ENCODE measurements around the gene CCHCR1.

The CCHCR1 gene

GRCh38 chr6:31161216-31162126 lies 3.9 kb upstream of the CCHCR1 start:
- no peak for DNase-seq (ENCODE audit: low read depth in 2 of 2)

GRCh38 chr6:31158863-31159855 lies 1.6 kb upstream of the CCHCR1 start:
- no peak for DNase-seq (ENCODE audit: low read depth in 2 of 2)

- DNase-seq (ENCODE audit: low read depth in 2 of 2): peak; percentile 98 to 99
Measured at GRCh38 chr6:31158140-31158862, 699 bp upstream of the CCHCR1 start, which contains the start of gene TCF19. TSS of gene TCF19 (plus strand) at chr6:31158589. CDS start at chr6:31159470, 881 bp downstream.

- DNase-seq (ENCODE audit: low read depth in 2 of 2): no peak
Measured at GRCh38 chr6:31156641-31157040, 961 bp downstream of the CCHCR1 start.

- DNase-seq (ENCODE audit: low read depth in 2 of 2): no peak
Measured at GRCh38 chr6:31154436-31154835, 3.2 kb downstream of the CCHCR1 start.

- DNase-seq (ENCODE audit: low read depth in 2 of 2): no peak
Measured at GRCh38 chr6:31152781-31153180, 4.8 kb downstream of the CCHCR1 start.

GRCh38 chr6:31149827-31150447 lies 7.7 kb downstream of the CCHCR1 start:
- DNase-seq (ENCODE audit: low read depth in 2 of 2): no peak

- no peak for DNase-seq (ENCODE audit: low read depth in 2 of 2)
Measured at GRCh38 chr6:31145386-31145785, 12.2 kb downstream of the CCHCR1 start.

- DNase-seq (ENCODE audit: low read depth in 2 of 2): no peak
Measured at GRCh38 chr6:31144970-31145340, 12.6 kb downstream of the CCHCR1 start.

GRCh38 chr6:31144296-31144969 lies 13.2 kb downstream of the CCHCR1 start:
- no peak for DNase-seq (ENCODE audit: low read depth in 2 of 2)

GRCh38 chr6:31143148-31143547 lies 14.5 kb downstream of the CCHCR1 start:
- no peak for DNase-seq (ENCODE audit: low read depth in 2 of 2)

- no peak for DNase-seq (ENCODE audit: low read depth in 2 of 2)
Measured at GRCh38 chr6:31142361-31142761, 15.2 kb downstream of the CCHCR1 start.

GRCh38 chr6:31140643-31141042 lies 17.0 kb downstream of the CCHCR1 start:
- DNase-seq (ENCODE audit: low read depth in 2 of 2): no peak

- DNase-seq (ENCODE audit: low read depth in 2 of 2): no peak
Measured at GRCh38 chr6:31139599-31139998, 18.0 kb downstream of the CCHCR1 start.

- no peak for DNase-seq (ENCODE audit: low read depth in 2 of 2)
Measured at GRCh38 chr6:31138982-31139381, 18.6 kb downstream of the CCHCR1 start, which contains the start of gene PSORS1C2. TSS of gene PSORS1C2 (minus strand) at chr6:31139066. CDS start at chr6:31139026, 40 bp downstream.

- DNase-seq (ENCODE audit: low read depth in 2 of 2): no peak
Measured at GRCh38 chr6:31135710-31136109, 21.9 kb downstream of the CCHCR1 start.

GRCh38 chr6:31132806-31133205 lies 24.8 kb downstream of the CCHCR1 start:
- no peak for DNase-seq (ENCODE audit: low read depth in 2 of 2)

GRCh38 chr6:31131595-31131994 lies 26.0 kb downstream of the CCHCR1 start:
- no peak for DNase-seq (ENCODE audit: low read depth in 2 of 2)

GRCh38 chr6:31130751-31131150 lies 26.9 kb downstream of the CCHCR1 start:
- no peak for DNase-seq (ENCODE audit: low read depth in 2 of 2)

GRCh38 chr6:31129130-31129529 lies 28.5 kb downstream of the CCHCR1 start:
- DNase-seq (ENCODE audit: low read depth in 2 of 2): no peak

Data from stimulated activated CD8-positive, alpha-beta memory T cell treated with anti-CD3 and anti-CD28 coated beads, Interleukin-15, amount 100 ng/mL, for 48 hours (primary cell).